K562 (cell line): ENCODE results near the gene WNT7B. TPM values are rescaled to one million over a fixed set of nuclear protein-coding genes. Genes with fewer than 3 reads are reported as not detected.

ENCODE experiments used
- ATAC-seq: fragments of 200-7000 bp; cut with Tn5 transposase; 3 replicates; pipeline ENCODE4 v1.9.1; 2020; ENCODE audit warnings: moderate library complexity
- BruUV-seq: library from RNA; stranded (reverse); fragments of 400-500 nt; replicated peaks from 2 replicates; lab custom pipeline; 2021; lab: Mats Ljungman, UMichigan
- CTCF ChIA-PET: fragments of 300-600 bp; formaldehyde crosslinking; extraction: SDS; loops from one replicate; lab custom pipeline; 2021; ENCODE audit warnings: low intra/inter-chr PET ratio; lab: Yijun Ruan, JAX
- POLR2A ChIA-PET: fragments of 300-600, 350-650 bp; sonication (Branson Sonifier 250); formaldehyde crosslinking; extraction: SDS; loops from one replicate; lab custom pipeline; 2021; ENCODE audit warnings: antibody characterized with exemption, inconsistent platforms; lab: Yijun Ruan, JAX
- DNase-seq, 4 experiments: peaks; one replicate each; pipeline versions ENCODE4 v3.0.0 to v3.0.0-alpha.2; 2011 to 2018; ENCODE audit warnings: low spot score in 3 of 4, mixed read lengths in 3 of 4; ENCODE audit errors: extremely low read depth in 1 of 4
- FAIRE-seq: peaks from 2 replicates; lab custom pipeline; 2011; peaks lifted over from hg19 to GRCh38; lab: Jason Lieb, UNC
- H2AFZ ChIP-seq: 2 replicates; pipeline ENCODE4 v1.6.0; 2011; ENCODE audit warnings: low read depth, low read length, control low read depth, inconsistent platforms
- H3K27ac ChIP-seq: fragments of 200-600 bp; 3 replicates; pipeline ENCODE4 v1.8.0; 2011; ENCODE audit warnings: low read depth, mild to moderate bottlenecking, control low read depth, inconsistent platforms, low read length, moderate library complexity, mixed read lengths; ENCODE audit errors: extremely low read depth
- H3K27me3 ChIP-seq, 2 experiments: fragments of 300-600 bp in 1 of 2; 2 replicates in 1 of 2; 3 replicates in 1 of 2; pipeline versions ENCODE4 v1.6.0 to v1.8.0; 2011; ENCODE audit warnings: inconsistent platforms in 2 of 2, low read length in 2 of 2, mild to moderate bottlenecking in 1 of 2, mixed read lengths in 1 of 2, moderate library complexity in 1 of 2; ENCODE audit not compliant: control insufficient read depth in 2 of 2, insufficient read depth in 2 of 2
- H3K36me3 ChIP-seq: fragments of 300-600 bp; 3 replicates; pipeline ENCODE4 v1.8.0; 2011; ENCODE audit warnings: mild to moderate bottlenecking, low read length, inconsistent platforms; ENCODE audit not compliant: control insufficient read depth, insufficient read depth
- H3K4me1 ChIP-seq, 2 experiments: fragments of 200-600 bp in 1 of 2; replicated peaks in 1 of 2; 2 replicates in 1 of 2; 3 replicates in 1 of 2; pipeline versions ENCODE4 v1.5.1 to v1.8.0; 2011; ENCODE audit warnings: inconsistent platforms in 2 of 2, low read length in 2 of 2, mild to moderate bottlenecking in 1 of 2, mixed read lengths in 1 of 2, moderate library complexity in 1 of 2; ENCODE audit not compliant: control insufficient read depth in 2 of 2, insufficient read depth in 2 of 2
- H3K4me2 ChIP-seq: 2 replicates; pipeline ENCODE4 v1.6.1; 2011; ENCODE audit warnings: low read length, control low read depth, inconsistent platforms, mixed read lengths; ENCODE audit not compliant: insufficient read depth
- H3K4me3 ChIP-seq: fragments of 200-600 bp; sonication (generic), shearing (Covaris generic); 2 replicates; pipeline ENCODE4 v1.5.1; 2016; ENCODE audit warnings: control low read depth, inconsistent platforms
- H3K79me2 ChIP-seq: fragments of 200-600 bp; 3 replicates; pipeline ENCODE4 v1.8.0; 2011; ENCODE audit warnings: low read length, inconsistent platforms; ENCODE audit not compliant: control insufficient read depth, insufficient read depth
- H3K9ac ChIP-seq, 2 experiments: 2 replicates each; pipeline versions ENCODE4 v1.6.0 to v1.6.1; 2011; ENCODE audit warnings: low read depth in 2 of 2, low read length in 2 of 2, control low read depth in 1 of 2, inconsistent platforms in 1 of 2, mild to moderate bottlenecking in 1 of 2, mixed read lengths in 1 of 2; ENCODE audit not compliant: insufficient read depth in 1 of 2
- H3K9me1 ChIP-seq: one replicate; pipeline ENCODE4 v1.6.0; 2011; ENCODE audit warnings: inconsistent platforms, mild to moderate bottlenecking, low read length, moderate library complexity; ENCODE audit not compliant: control insufficient read depth, insufficient read depth
- H3K9me3 ChIP-seq: replicated peaks from 2 replicates; pipeline ENCODE4 v1.5.1; 2011; ENCODE audit warnings: low read depth, low read length, inconsistent platforms; ENCODE audit not compliant: control insufficient read depth, insufficient read depth
- H4K20me1 ChIP-seq: replicated peaks from 2 replicates; pipeline ENCODE4 v1.6.1; 2011; ENCODE audit warnings: low read length, inconsistent platforms, mixed read lengths; ENCODE audit not compliant: control insufficient read depth, insufficient read depth
- L3MBTL2 ChIP-seq: fragments of 450-650 bp; IDR thresholded peaks from 2 replicates; pipeline ENCODE4 v1.6.1; 2016; ENCODE audit warnings: mild to moderate bottlenecking, moderate library complexity
- MED1 ChIP-seq: sonication (generic); formaldehyde crosslinking; IDR thresholded peaks from 2 replicates; pipeline ENCODE4 v1.8.1; 2023; ENCODE audit warnings: missing genetic modification reagents, borderline replicate concordance
- NCOA6 ChIP-seq: fragments of 450-650 bp; IDR thresholded peaks from 2 replicates; pipeline ENCODE4 v1.6.1; 2017; ENCODE audit warnings: mild to moderate bottlenecking
- ZFP36 ChIP-seq: fragments of 150-350 bp; IDR thresholded peaks from 2 replicates; pipeline ENCODE4 v1.6.1; 2018; ENCODE audit warnings: low read length, low read depth; ENCODE audit not compliant: partially characterized antibody
- ZNF57 ChIP-seq: fragments of 450-650 bp; formaldehyde crosslinking; IDR thresholded peaks from 2 replicates; pipeline ENCODE4 v1.4.0; 2020; ENCODE audit warnings: mild to moderate bottlenecking, moderate library complexity
- ZNF699 ChIP-seq: fragments of 250-450 bp; sonication (Bioruptor Pico); IDR thresholded peaks from 2 replicates; pipeline ENCODE4 v1.8.0; 2021; ENCODE audit warnings: mild to moderate bottlenecking, moderate library complexity; ENCODE audit not compliant: insufficient replicate concordance
- WGBS: fragments of 100-300 bp; shearing (Covaris generic); methylation state at CpG from one replicate; pipeline ENCODE4 v1.1.6; 2016; ENCODE audit warnings: low coverage, mixed read lengths; ENCODE audit not compliant: insufficient coverage; ENCODE audit errors: missing lambda C conversion rate; 5-methylcytosine and 5-hydroxymethylcytosine counted together
- in situ Hi-C: fragments of 300-500 bp; cut with MboI; formaldehyde crosslinking; loops from 4 replicates; pipeline ENCODE4 v1.15.0; 2018; ENCODE audit warnings: inconsistent platforms, mixed read lengths
- intact Hi-C: fragments of 100-400 bp; cut with micrococcal nuclease; formaldehyde crosslinking; loops from 2 replicates; pipeline ENCODE4 v1.14.2; 2022
- polyA plus RNA-seq, 8 experiments: library from polyadenylated mRNA; depleted of rRNA in 4 of 8; stranded (reverse) in 5 of 8; unstranded in 3 of 8; fragments of >200 nt; fragmentation: Nextera tagmentation in 2 of 8; fragmentation: Illumina TruSeq in 1 of 8; extraction: Ambion mirVana in 2 of 8; extraction: Trizol in 1 of 8; gene quantifications; 2 replicates each; pipeline versions ENCODE4 v1.2.1 to v1.2.3, GENCODE V29; 2011 to 2014; ENCODE audit warnings: inconsistent platforms in 1 of 8, missing spikeins in 1 of 8
- total RNA-seq, 7 experiments: library from RNA; depleted of rRNA in 6 of 7; stranded (reverse); fragments of >200 nt in 6 of 7; fragmentation: Illumina TruSeq in 2 of 7; extraction: Trizol in 2 of 7; gene quantifications; 2 replicates each; pipeline versions ENCODE4 v1.2.1 to v1.2.3, GENCODE V29; 2011 to 2021; ENCODE audit warnings: low replicate concordance in 1 of 7
- TF ChIP-seq, protein P1 (sequence below): fragments of 250-450 bp; sonication (Bioruptor Pico); IDR thresholded peaks from 2 replicates; pipeline ENCODE4 v1.4.0; 2020

The WNT7B gene
- total and polyA plus RNA-seq, 9 of the 15 experiments (the other 6 are each of a cell fraction or from before 2014, with no cell fraction given): not detected

DNA sequence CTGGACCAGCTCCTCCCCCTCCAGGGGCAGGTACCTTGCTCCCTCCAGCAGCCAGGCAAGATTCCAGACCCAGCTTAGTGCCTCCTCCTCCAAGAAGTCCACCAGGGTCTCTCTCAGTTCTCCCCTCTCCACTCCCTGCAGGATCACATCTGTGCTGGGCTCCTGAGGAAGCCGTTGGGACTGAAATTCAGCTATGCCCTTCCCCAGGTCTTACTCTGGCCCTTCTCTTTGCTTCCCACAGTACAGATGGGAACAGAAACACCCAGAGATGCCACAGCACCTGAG is 14.6 kb downstream of the WNT7B start:
- Histone ChIP-seq H3K9ac (no peak overlapping the region), H3K36me3 (no peaks in the 10 kb centered on the region), H3K4me2 (no peak overlapping the region), H3K27ac (no peak overlapping the region), H3K9me1 (no peaks in the 10 kb centered on the region), H3K27me3 (peaks cover 7 to 26% of the 10 kb centered on the region in 2 experiments; a peak in 3 of 5 replicates), H2AFZ (no peak overlapping the region), H3K4me3 (no peak overlapping the region), H4K20me1 (peaks cover 8% of the 10 kb centered on the region; the same call in 1 of the 2 replicates), H3K4me1 (peaks cover 0 to 3% of the 10 kb centered on the region in 2 experiments; a peak in 1 of 5 replicates), H3K79me2 (no peaks in the 10 kb centered on the region), H3K9me3 (no peaks in the 10 kb centered on the region)
- FAIRE-seq: no peak
- no peak for ATAC-seq
- intact Hi-C loops (no loop called here), in situ Hi-C loops (no loop called here)
- WGBS: no CpG with 5 or more reads among the region's 1 CpG
- CTCF ChIA-PET: no interaction called here
- TF ChIP-seq ZNF57 (no peak), NCOA6 (no peak), L3MBTL2 (no peak), ZNF699 (CRISPR knock-in tag) (no peak), MED1 (CRISPR knock-in tag) (no peak), ZFP36 (peak; percentile 88)
- TF ChIP-seq, protein P1, sequence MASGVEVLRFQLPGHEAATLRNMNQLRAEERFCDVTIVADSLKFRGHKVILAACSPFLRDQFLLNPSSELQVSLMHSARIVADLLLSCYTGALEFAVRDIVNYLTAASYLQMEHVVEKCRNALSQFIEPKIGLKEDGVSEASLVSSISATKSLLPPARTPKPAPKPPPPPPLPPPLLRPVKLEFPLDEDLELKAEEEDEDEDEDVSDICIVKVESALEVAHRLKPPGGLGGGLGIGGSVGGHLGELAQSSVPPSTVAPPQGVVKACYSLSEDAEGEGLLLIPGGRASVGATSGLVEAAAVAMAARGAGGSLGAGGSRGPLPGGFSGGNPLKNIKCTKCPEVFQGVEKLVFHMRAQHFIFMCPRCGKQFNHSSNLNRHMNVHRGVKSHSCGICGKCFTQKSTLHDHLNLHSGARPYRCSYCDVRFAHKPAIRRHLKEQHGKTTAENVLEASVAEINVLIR (CRISPR knock-in tag): no peak
- BruUV-seq: no TSS peak
- POLR2A ChIA-PET: no interaction called here
- no peak for DNase-seq
